H1 (cell line): ENCODE results near the gene PID1. TPM values are rescaled to one million over a fixed set of nuclear protein-coding genes. Genes with fewer than 3 reads are reported as not detected.

ENCODE experiments used
- CTCF ChIA-PET: fragments of 300-600 bp; sonication (Branson Sonifier 250); formaldehyde crosslinking; loops from one replicate; lab custom pipeline; 2021; ENCODE audit not compliant: partially characterized antibody; lab: Charles Lee
- POLR2A ChIA-PET: fragments of 300-600 bp; sonication (Branson Sonifier 250); formaldehyde crosslinking; loops from one replicate; lab custom pipeline; 2021; ENCODE audit warnings: inconsistent platforms; ENCODE audit not compliant: partially characterized antibody; lab: Charles Lee
- DNase-seq, 2 experiments: peaks; one replicate each; pipeline versions ENCODE4 v3.0.0 to v3.0.0-alpha.2; 2010 to 2022; ENCODE audit warnings: low spot score in 2 of 2, low read depth in 1 of 2, mixed read lengths in 1 of 2
- FAIRE-seq: peaks from 2 replicates; lab custom pipeline; 2011; peaks lifted over from hg19 to GRCh38; lab: Jason Lieb, UNC
- H2AFZ ChIP-seq: 2 replicates; pipeline ENCODE4 v1.8.1; 2012; ENCODE audit warnings: low read length, inconsistent platforms
- H2AK5ac ChIP-seq: 2 replicates; pipeline ENCODE4 v1.6.1; 2013; ENCODE audit warnings: low read depth, low read length
- H2BK120ac ChIP-seq: replicated peaks from 2 replicates; pipeline ENCODE3; 2013; ENCODE audit warnings: low read depth, low read length, inconsistent platforms
- H2BK12ac ChIP-seq: 2 replicates; pipeline ENCODE4 v1.6.1; 2013; ENCODE audit warnings: low read depth, low read length
- H2BK15ac ChIP-seq: 2 replicates; pipeline ENCODE4 v1.6.1; 2013; ENCODE audit warnings: low read length
- H2BK20ac ChIP-seq: 2 replicates; pipeline ENCODE4 v1.6.1; 2013; ENCODE audit warnings: low read length
- H2BK5ac ChIP-seq: 2 replicates; pipeline ENCODE4 v1.6.1; 2013; ENCODE audit warnings: low read depth, low read length
- H3K14ac ChIP-seq: 2 replicates; pipeline ENCODE4 v1.6.1; 2013; ENCODE audit warnings: inconsistent platforms; ENCODE audit not compliant: insufficient read length
- H3K18ac ChIP-seq: 2 replicates; pipeline ENCODE4 v1.6.1; 2013; ENCODE audit warnings: low read length; ENCODE audit errors: extremely low read depth
- H3K23ac ChIP-seq: 2 replicates; pipeline ENCODE4 v1.6.1; 2013; ENCODE audit warnings: inconsistent platforms; ENCODE audit not compliant: insufficient read length
- H3K23me2 ChIP-seq: 2 replicates; pipeline ENCODE4 v1.6.1; 2013; ENCODE audit warnings: low read depth, low read length
- H3K27ac ChIP-seq: 2 replicates; pipeline ENCODE4 v1.6.1; 2011; ENCODE audit warnings: low read depth, low read length, inconsistent platforms
- H3K27me3 ChIP-seq, 4 experiments: replicated peaks in 1 of 4; 1 replicate in 1 of 4; 2 replicates in 3 of 4; pipeline versions ENCODE4 v1.6.1 to v1.8.1; 2011 to 2013; ENCODE audit warnings: low read length in 3 of 4, mild to moderate bottlenecking in 3 of 4, inconsistent platforms in 2 of 4, mixed read lengths in 2 of 4, moderate library complexity in 1 of 4; ENCODE audit not compliant: control insufficient read depth in 3 of 4, insufficient read depth in 3 of 4; ENCODE audit errors: extremely low read depth in 1 of 4
- H3K36me3 ChIP-seq, 4 experiments: 2 replicates each; pipeline versions ENCODE4 v1.6.1 to v1.8.1; 2011 to 2013; ENCODE audit warnings: mild to moderate bottlenecking in 4 of 4, low read length in 3 of 4, moderate library complexity in 2 of 4, control low read depth in 1 of 4, inconsistent platforms in 1 of 4; ENCODE audit not compliant: insufficient read depth in 4 of 4, control insufficient read depth in 2 of 4
- H3K4ac ChIP-seq: replicated peaks from 2 replicates; pipeline ENCODE3; 2013; ENCODE audit warnings: low read length, low read depth, mixed read lengths, inconsistent platforms; ENCODE audit not compliant: insufficient read length
- H3K4me1 ChIP-seq, 4 experiments: replicated peaks in 1 of 4; 1 replicate in 1 of 4; 2 replicates in 3 of 4; pipeline versions ENCODE4 v1.6.1 to v1.8.1; 2011 to 2013; ENCODE audit warnings: low read length in 3 of 4, inconsistent platforms in 2 of 4, mixed read lengths in 1 of 4; ENCODE audit not compliant: insufficient read depth in 4 of 4, control insufficient read depth in 3 of 4
- H3K4me2 ChIP-seq, 2 experiments: 2 replicates each; pipeline versions ENCODE4 v1.6.1 to v1.8.1; 2011 to 2013; ENCODE audit warnings: low read depth in 2 of 2, low read length in 2 of 2, control low read depth in 1 of 2, inconsistent platforms in 1 of 2, mild to moderate bottlenecking in 1 of 2; ENCODE audit not compliant: insufficient read depth in 1 of 2
- H3K4me3 ChIP-seq, 4 experiments: fragments of 200-600, 300-600 bp in 1 of 4; sonication (generic), shearing (Covaris generic), sonication (Bioruptor Twin) in 1 of 4; 2 replicates each; pipeline versions ENCODE4 v1.5.1 to v1.8.1; 2011 to 2016; ENCODE audit warnings: low read length in 4 of 4, low read depth in 3 of 4, control low read depth in 2 of 4, inconsistent platforms in 2 of 4, mild to moderate bottlenecking in 2 of 4, mixed read lengths in 1 of 4, moderate library complexity in 1 of 4; ENCODE audit not compliant: insufficient read depth in 2 of 4; ENCODE audit errors: extremely low read depth in 1 of 4
- H3K56ac ChIP-seq: replicated peaks from 2 replicates; pipeline ENCODE3; 2013; ENCODE audit warnings: low read depth, mild to moderate bottlenecking, mixed read lengths, low read length, inconsistent platforms; ENCODE audit not compliant: insufficient read length
- H3K79me1 ChIP-seq: 2 replicates; pipeline ENCODE4 v1.6.1; 2013; ENCODE audit warnings: low read depth, low read length, control low read depth
- H3K79me2 ChIP-seq, 2 experiments: 2 replicates each; pipeline versions ENCODE4 v1.6.1 to v1.8.1; 2012 to 2013; ENCODE audit warnings: low read length in 2 of 2, mild to moderate bottlenecking in 2 of 2, inconsistent platforms in 1 of 2; ENCODE audit not compliant: insufficient read depth in 2 of 2, control insufficient read depth in 1 of 2
- H3K9ac ChIP-seq, 4 experiments: replicated peaks in 1 of 4; 1 replicate in 1 of 4; 2 replicates in 3 of 4; pipeline versions ENCODE4 v1.6.1 to v1.8.1; 2011 to 2013; ENCODE audit warnings: low read depth in 3 of 4, low read length in 3 of 4, control low read depth in 2 of 4, mild to moderate bottlenecking in 2 of 4, moderate library complexity in 2 of 4, inconsistent platforms in 1 of 4; ENCODE audit errors: extremely low read depth in 1 of 4
- H3K9me3 ChIP-seq, 2 experiments: 2 replicates each; pipeline versions ENCODE4 v1.6.1 to v1.8.1; 2012 to 2013; ENCODE audit warnings: mild to moderate bottlenecking in 2 of 2, moderate library complexity in 2 of 2, control low read depth in 1 of 2, inconsistent platforms in 1 of 2, low read depth in 1 of 2, low read length in 1 of 2, mixed read lengths in 1 of 2; ENCODE audit not compliant: insufficient read depth in 2 of 2
- H4K20me1 ChIP-seq, 2 experiments: replicated peaks in 1 of 2; 2 replicates each; pipeline versions ENCODE3 to v1.8.1; 2011 to 2013; ENCODE audit warnings: inconsistent platforms in 2 of 2, low read length in 2 of 2, mild to moderate bottlenecking in 1 of 2; ENCODE audit not compliant: insufficient read depth in 2 of 2, control insufficient read depth in 1 of 2
- H4K5ac ChIP-seq: 2 replicates; pipeline ENCODE4 v1.6.1; 2013; ENCODE audit warnings: low read length, low read depth, mixed read lengths, inconsistent platforms; ENCODE audit not compliant: insufficient read length
- H4K8ac ChIP-seq: 2 replicates; pipeline ENCODE4 v1.8.0; 2013; ENCODE audit warnings: mild to moderate bottlenecking, moderate library complexity, low read length, inconsistent platforms; ENCODE audit not compliant: insufficient read depth; ENCODE audit errors: extremely low read depth
- H4K91ac ChIP-seq: replicated peaks from 2 replicates; pipeline ENCODE3; 2013; ENCODE audit warnings: low read length, mixed read lengths, inconsistent platforms; ENCODE audit not compliant: insufficient read length
- BCL11A ChIP-seq, 2 experiments: IDR thresholded peaks; one replicate each; pipeline ENCODE4 v1.6.1; 2011; ENCODE audit warnings: low read depth in 2 of 2, low read length in 2 of 2, mild to moderate bottlenecking in 2 of 2
- EGR1 ChIP-seq: IDR thresholded peaks from 2 replicates; pipeline ENCODE4 v1.6.1; 2011; ENCODE audit warnings: low read depth, low read length, borderline replicate concordance
- GABPA ChIP-seq: IDR thresholded peaks from 2 replicates; pipeline ENCODE4 v1.6.1; 2011; ENCODE audit warnings: mild to moderate bottlenecking, low read length, moderate library complexity, borderline replicate concordance; ENCODE audit not compliant: insufficient read depth
- GTF2F1 ChIP-seq: IDR thresholded peaks from 2 replicates; pipeline ENCODE4 v1.6.1; 2012; ENCODE audit warnings: low read depth, low read length, improper control_type of control experiment, borderline replicate concordance
- HDAC2 ChIP-seq, 2 experiments: fragments of 300-600 bp in 1 of 2; sonication (generic) in 1 of 2; IDR thresholded peaks; 2 replicates each; pipeline ENCODE4 v1.6.1; 2011 to 2012; ENCODE audit warnings: low read depth in 2 of 2, low read length in 2 of 2, mild to moderate bottlenecking in 2 of 2, moderate library complexity in 2 of 2, borderline replicate concordance in 1 of 2, inconsistent platforms in 1 of 2
- KDM1A ChIP-seq: fragments of 200-600, 300-600 bp; sonication (generic); IDR thresholded peaks from 2 replicates; pipeline ENCODE4 v1.7.1; 2016; ENCODE audit warnings: mild to moderate bottlenecking, low read length, borderline replicate concordance
- KDM5A ChIP-seq: fragments of 200-600 bp; IDR thresholded peaks from 2 replicates; pipeline ENCODE4 v1.7.1; 2012; ENCODE audit warnings: mild to moderate bottlenecking, low read length, inconsistent platforms, mixed read lengths
- NRF1 ChIP-seq: IDR thresholded peaks from 2 replicates; pipeline ENCODE4 v1.6.1; 2011; ENCODE audit warnings: mild to moderate bottlenecking, low read depth, low read length, improper control_type of control experiment
- RAD21 ChIP-seq, 2 experiments: IDR thresholded peaks in 1 of 2; conservative IDR thresholded peaks in 1 of 2; 2 replicates each; pipeline ENCODE4 v1.6.1; 2011; ENCODE audit warnings: low read depth in 2 of 2, low read length in 2 of 2, improper control_type of control experiment in 1 of 2, inconsistent platforms in 1 of 2, mild to moderate bottlenecking in 1 of 2, moderate library complexity in 1 of 2
- SIRT6 ChIP-seq: IDR thresholded peaks from one replicate; pipeline ENCODE4 v1.7.1; 2012; ENCODE audit warnings: low read length, inconsistent platforms
- SP4 ChIP-seq: IDR thresholded peaks from 2 replicates; pipeline ENCODE4 v1.6.1; 2012; ENCODE audit warnings: low read length, inconsistent platforms
- SRF ChIP-seq: IDR thresholded peaks from 2 replicates; pipeline ENCODE4 v1.6.1; 2011; ENCODE audit warnings: mild to moderate bottlenecking, low read depth, low read length, moderate library complexity
- TCF12 ChIP-seq: IDR thresholded peaks from 2 replicates; pipeline ENCODE4 v1.6.1; 2011; ENCODE audit warnings: low read depth, mild to moderate bottlenecking, low read length
- WGBS, 2 experiments: shearing (Covaris generic) in 1 of 2; methylation state at CpG; one replicate each; pipeline versions ENCODE4 v1.1.6 to v1.1.7; 2013 to 2015; ENCODE audit warnings: low lambda C conversion rate in 2 of 2, mixed read lengths in 2 of 2, inconsistent platforms in 1 of 2, low coverage in 1 of 2, missing lambda C conversion rate in 1 of 2; ENCODE audit not compliant: insufficient replicate concordance in 2 of 2, insufficient coverage in 1 of 2, insufficient read length in 1 of 2; ENCODE audit errors: extremely low coverage in 1 of 2, missing lambda C conversion rate in 1 of 2; 5-methylcytosine and 5-hydroxymethylcytosine counted together
- polyA plus RNA-seq, 7 experiments: library from polyadenylated mRNA; depleted of rRNA in 3 of 7; stranded (reverse) in 5 of 7; unstranded in 2 of 7; fragments of >200 nt in 5 of 7; fragments of 200-250 nt in 2 of 7; gene quantifications; 1 replicate in 5 of 7; 2 replicates in 1 of 7; 4 replicates in 1 of 7; pipeline versions ENCODE4 v1.2.1 to v1.2.3, GENCODE V29; 2011 to 2013; ENCODE audit warnings: missing spikeins in 2 of 7, mixed read lengths in 2 of 7
- total RNA-seq: library from RNA; stranded (reverse); fragmentation: NEBNext Ultra II Directional; extraction: Animal tissue kit (Norgen Biotek cat#: 25700); gene quantifications from 2 replicates; pipeline ENCODE4 v1.2.1, GENCODE V29; 2021

PID1 gene
- total and polyA plus RNA-seq, 2 of the 8 experiments (the other 6 are each of a cell fraction or from before 2014, with no cell fraction given), result 1.5 to 3.3 TPM

GRCh38 chr2:229243890-229244560, 27.1 kb downstream of the PID1 start:
- Histone ChIP-seq H3K27me3 (no peaks in the 10 kb centered on the region), H3K79me2 (no peaks in the 10 kb centered on the region), H2AFZ (no peak overlapping the region), H2BK20ac (no peak overlapping the region), H4K20me1 (no peaks in the 10 kb centered on the region), H3K14ac (no peak overlapping the region), H3K4me2 (no peak overlapping the region), H3K23me2 (no peaks in the 10 kb centered on the region), H3K56ac (no peak overlapping the region), H2AK5ac (no peak overlapping the region), H4K5ac (no peak overlapping the region), H3K36me3 (no peaks in the 10 kb centered on the region; a peak in 1 of 8 replicates), H2BK120ac (no peak overlapping the region), H2BK5ac (no peak overlapping the region), H3K79me1 (no peaks in the 10 kb centered on the region), H2BK15ac (no peak overlapping the region), H3K4me3 (no peak overlapping the region), H2BK12ac (no peak overlapping the region), H3K9ac (no peak overlapping the region), H4K91ac (no peak overlapping the region), H3K23ac (no peak overlapping the region), H4K8ac (no peak overlapping the region), H3K27ac (no peak overlapping the region), H3K18ac (no peak overlapping the region), H3K4me1 (peaks cover 0 to 7% (median 0%) of the 10 kb centered on the region in 4 experiments; a peak in 1 of 7 replicates), H3K4ac (no peak overlapping the region), H3K9me3 (peaks cover 4 to 6% of the 10 kb centered on the region in 2 experiments; a peak in 2 of 4 replicates)
- DNase-seq (no peak), FAIRE-seq (no peak)
- 93% methylated on average over 2 of the region's 2 CpGs; no CpG with 5 or more reads in 1 of the 2 experiments for WGBS, 2 experiments
- POLR2A ChIA-PET, result no interaction called here
- CTCF ChIA-PET, result interaction anchor here (1.0 to 2.0 kb wide), 2 partner anchors 19 to 30 kb away, joined by 3 to 6 read pairs; no protein-coding TSS in a partner anchor
- no peak for TF ChIP-seq GTF2F1
- TF ChIP-seq TCF12, result no peak
- TF ChIP-seq GABPA, result no peak
- no peak for TF ChIP-seq RAD21 (IDR thresholded peaks at IDR 0.05 in 1 of 2, conservative IDR thresholded peaks at IDR 0.05 in 1 of 2; ENCODE audit: low read depth in 2 of 2, low read length in 2 of 2)
- no peak for TF ChIP-seq SIRT6
- no peak for TF ChIP-seq SP4
- TF ChIP-seq SRF, result no peak
- TF ChIP-seq KDM1A, result no peak
- no peak for TF ChIP-seq EGR1
- TF ChIP-seq KDM5A, result no peak
- TF ChIP-seq BCL11A (IDR thresholded peaks at IDR 0.05; ENCODE audit: low read depth in 2 of 2, low read length in 2 of 2), result no peak
- TF ChIP-seq HDAC2 (IDR thresholded peaks at IDR 0.05; ENCODE audit: borderline replicate concordance in 1 of 2, low read depth in 2 of 2, low read length in 2 of 2), result no peak
- TF ChIP-seq NRF1, result no peak
